K562 (cell line): ENCODE measurements around the gene LRRC25. TPM values are rescaled to one million over a fixed set of nuclear protein-coding genes. Genes with fewer than 3 reads are reported as not detected.

ENCODE experiments used
- CBX8 ChIP-seq: fragments of 200-600 bp; sonication (generic); IDR thresholded peaks from 2 replicates; pipeline ENCODE4 v1.6.1; 2012; ENCODE audit warnings: borderline replicate concordance, mixed run types, low read depth, mild to moderate bottlenecking, moderate library complexity, mixed read lengths, low read length, control low read depth, inconsistent platforms; ENCODE audit not compliant: poor library complexity, severe bottlenecking; ENCODE audit errors: extremely low read depth
- KDM5B ChIP-seq: fragments of 200-600 bp; sonication (generic); IDR thresholded peaks from 2 replicates; pipeline ENCODE4 v1.6.1; 2012; ENCODE audit warnings: low read depth, mild to moderate bottlenecking, moderate library complexity, low read length, control low read depth, inconsistent platforms; ENCODE audit not compliant: insufficient replicate concordance
- NFATC3 ChIP-seq: fragments of 450-650 bp; IDR thresholded peaks from 2 replicates; pipeline ENCODE4 v1.6.1; 2017; ENCODE audit warnings: mild to moderate bottlenecking
- NFXL1 ChIP-seq: fragments of 450-650 bp; formaldehyde crosslinking; IDR thresholded peaks from 2 replicates; pipeline ENCODE4 v1.4.0; 2021; ENCODE audit warnings: mild to moderate bottlenecking
- SMAD3 ChIP-seq: fragments of 450-650 bp; formaldehyde crosslinking; conservative IDR thresholded peaks from 2 replicates; pipeline ENCODE4 v1.4.0; 2020; ENCODE audit warnings: mild to moderate bottlenecking
- SP1 ChIP-seq: sonication (generic); formaldehyde crosslinking; IDR thresholded peaks from 2 replicates; pipeline ENCODE4 v1.8.1; 2022; ENCODE audit warnings: mild to moderate bottlenecking, missing genetic modification reagents
- ZNF140 ChIP-seq: fragments of 250-450 bp; sonication (Bioruptor Pico); IDR thresholded peaks from 2 replicates; pipeline ENCODE4 v1.8.0; 2021; ENCODE audit warnings: moderate library complexity, mild to moderate bottlenecking, inconsistent platforms
- ZNF354B ChIP-seq: fragments of 250-450 bp; sonication (Bioruptor Pico); IDR thresholded peaks from 2 replicates; pipeline ENCODE4 v1.4.0; 2020
- polyA plus RNA-seq, 8 experiments: library from polyadenylated mRNA; depleted of rRNA in 4 of 8; stranded (reverse) in 5 of 8; unstranded in 3 of 8; fragments of >200 nt; fragmentation: Nextera tagmentation in 2 of 8; fragmentation: Illumina TruSeq in 1 of 8; extraction: Ambion mirVana in 2 of 8; extraction: Trizol in 1 of 8; gene quantifications; 2 replicates each; pipeline versions ENCODE4 v1.2.1 to v1.2.3, GENCODE V29; 2011 to 2014; ENCODE audit warnings: inconsistent platforms in 1 of 8, missing spikeins in 1 of 8
- total RNA-seq, 7 experiments: library from RNA; depleted of rRNA in 6 of 7; stranded (reverse); fragments of >200 nt in 6 of 7; fragmentation: Illumina TruSeq in 2 of 7; extraction: Trizol in 2 of 7; gene quantifications; 2 replicates each; pipeline versions ENCODE4 v1.2.1 to v1.2.3, GENCODE V29; 2011 to 2021; ENCODE audit warnings: low replicate concordance in 1 of 7
- TF ChIP-seq, protein P1 (sequence below): sonication (generic); formaldehyde crosslinking; IDR thresholded peaks from 2 replicates; pipeline ENCODE4 v1.8.0; 2022; ENCODE audit warnings: missing genetic modification reagents, mild to moderate bottlenecking, borderline replicate concordance
- TF ChIP-seq, protein P2 (sequence below): sonication (generic); formaldehyde crosslinking; IDR thresholded peaks from 2 replicates; pipeline ENCODE4 v1.8.0; 2022; ENCODE audit warnings: mild to moderate bottlenecking, missing genetic modification reagents
- TF ChIP-seq, protein P3 (sequence below): fragments of 450-650 bp; IDR thresholded peaks from 2 replicates; pipeline ENCODE4 v1.6.1; 2016; ENCODE audit warnings: low read depth

The LRRC25 gene
- total and polyA plus RNA-seq, 9 of the 15 experiments (the other 6 are each of a cell fraction or from before 2014, with no cell fraction given) = 0.07 to 0.36 (median 0.10) TPM; not detected in 3

DNA sequence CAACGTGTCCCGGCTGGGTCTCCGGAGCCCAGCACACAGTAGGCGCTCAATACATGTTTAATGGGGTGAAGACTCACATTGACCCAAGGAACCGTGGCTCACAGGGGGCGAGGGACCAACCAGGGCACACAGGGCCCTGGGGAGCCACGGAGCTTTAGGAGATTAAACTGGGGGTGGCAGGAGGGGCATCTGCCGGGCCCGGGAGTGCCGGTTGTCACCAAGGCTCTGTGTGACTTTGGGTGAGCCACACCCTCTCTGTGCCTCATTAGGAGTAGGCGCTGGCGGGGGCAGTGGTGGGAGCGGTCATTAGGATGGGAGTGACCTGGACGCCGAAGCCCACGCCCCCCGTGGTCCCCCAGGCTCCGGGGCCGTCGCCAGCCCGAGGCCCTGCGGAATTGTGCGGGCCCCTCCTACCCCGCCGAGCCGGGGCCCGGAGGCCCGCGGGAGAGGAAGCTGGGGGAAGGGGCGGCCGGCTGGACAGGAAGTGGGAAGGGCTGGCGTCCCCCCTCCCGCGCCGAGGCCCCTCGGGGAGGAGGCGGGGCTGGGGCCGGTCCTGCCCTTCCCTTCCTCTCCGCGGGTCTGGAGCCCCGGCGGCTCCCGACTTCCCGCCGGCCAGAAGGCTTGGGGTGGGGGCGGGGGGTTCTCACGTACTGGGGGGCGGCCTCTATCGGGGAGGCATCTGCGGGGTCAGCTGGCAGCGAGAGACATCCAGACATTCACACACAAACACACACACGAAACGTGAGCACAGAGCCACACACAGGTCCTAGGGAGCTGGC lies 20.0 kb upstream of the LRRC25 start (continued):
- TF ChIP-seq, protein P1, sequence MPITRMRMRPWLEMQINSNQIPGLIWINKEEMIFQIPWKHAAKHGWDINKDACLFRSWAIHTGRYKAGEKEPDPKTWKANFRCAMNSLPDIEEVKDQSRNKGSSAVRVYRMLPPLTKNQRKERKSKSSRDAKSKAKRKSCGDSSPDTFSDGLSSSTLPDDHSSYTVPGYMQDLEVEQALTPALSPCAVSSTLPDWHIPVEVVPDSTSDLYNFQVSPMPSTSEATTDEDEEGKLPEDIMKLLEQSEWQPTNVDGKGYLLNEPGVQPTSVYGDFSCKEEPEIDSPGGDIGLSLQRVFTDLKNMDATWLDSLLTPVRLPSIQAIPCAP = no peak
- TF ChIP-seq, protein P2, sequence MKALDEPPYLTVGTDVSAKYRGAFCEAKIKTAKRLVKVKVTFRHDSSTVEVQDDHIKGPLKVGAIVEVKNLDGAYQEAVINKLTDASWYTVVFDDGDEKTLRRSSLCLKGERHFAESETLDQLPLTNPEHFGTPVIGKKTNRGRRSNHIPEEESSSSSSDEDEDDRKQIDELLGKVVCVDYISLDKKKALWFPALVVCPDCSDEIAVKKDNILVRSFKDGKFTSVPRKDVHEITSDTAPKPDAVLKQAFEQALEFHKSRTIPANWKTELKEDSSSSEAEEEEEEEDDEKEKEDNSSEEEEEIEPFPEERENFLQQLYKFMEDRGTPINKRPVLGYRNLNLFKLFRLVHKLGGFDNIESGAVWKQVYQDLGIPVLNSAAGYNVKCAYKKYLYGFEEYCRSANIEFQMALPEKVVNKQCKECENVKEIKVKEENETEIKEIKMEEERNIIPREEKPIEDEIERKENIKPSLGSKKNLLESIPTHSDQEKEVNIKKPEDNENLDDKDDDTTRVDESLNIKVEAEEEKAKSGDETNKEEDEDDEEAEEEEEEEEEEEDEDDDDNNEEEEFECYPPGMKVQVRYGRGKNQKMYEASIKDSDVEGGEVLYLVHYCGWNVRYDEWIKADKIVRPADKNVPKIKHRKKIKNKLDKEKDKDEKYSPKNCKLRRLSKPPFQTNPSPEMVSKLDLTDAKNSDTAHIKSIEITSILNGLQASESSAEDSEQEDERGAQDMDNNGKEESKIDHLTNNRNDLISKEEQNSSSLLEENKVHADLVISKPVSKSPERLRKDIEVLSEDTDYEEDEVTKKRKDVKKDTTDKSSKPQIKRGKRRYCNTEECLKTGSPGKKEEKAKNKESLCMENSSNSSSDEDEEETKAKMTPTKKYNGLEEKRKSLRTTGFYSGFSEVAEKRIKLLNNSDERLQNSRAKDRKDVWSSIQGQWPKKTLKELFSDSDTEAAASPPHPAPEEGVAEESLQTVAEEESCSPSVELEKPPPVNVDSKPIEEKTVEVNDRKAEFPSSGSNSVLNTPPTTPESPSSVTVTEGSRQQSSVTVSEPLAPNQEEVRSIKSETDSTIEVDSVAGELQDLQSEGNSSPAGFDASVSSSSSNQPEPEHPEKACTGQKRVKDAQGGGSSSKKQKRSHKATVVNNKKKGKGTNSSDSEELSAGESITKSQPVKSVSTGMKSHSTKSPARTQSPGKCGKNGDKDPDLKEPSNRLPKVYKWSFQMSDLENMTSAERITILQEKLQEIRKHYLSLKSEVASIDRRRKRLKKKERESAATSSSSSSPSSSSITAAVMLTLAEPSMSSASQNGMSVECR (CRISPR knock-in tag) = peak; percentile 65; the same call in 1 of the 2 replicates
- no peak for TF ChIP-seq NFATC3
- TF ChIP-seq SMAD3 (CRISPR knock-in tag) = peak; percentile 57; the same call in 1 of the 2 replicates
- TF ChIP-seq ZNF140 (CRISPR knock-in tag) = no peak
- TF ChIP-seq KDM5B = peak; percentile 55
- no peak for TF ChIP-seq NFXL1 (CRISPR knock-in tag)
- no peak for TF ChIP-seq ZNF354B
- TF ChIP-seq, protein P3, sequence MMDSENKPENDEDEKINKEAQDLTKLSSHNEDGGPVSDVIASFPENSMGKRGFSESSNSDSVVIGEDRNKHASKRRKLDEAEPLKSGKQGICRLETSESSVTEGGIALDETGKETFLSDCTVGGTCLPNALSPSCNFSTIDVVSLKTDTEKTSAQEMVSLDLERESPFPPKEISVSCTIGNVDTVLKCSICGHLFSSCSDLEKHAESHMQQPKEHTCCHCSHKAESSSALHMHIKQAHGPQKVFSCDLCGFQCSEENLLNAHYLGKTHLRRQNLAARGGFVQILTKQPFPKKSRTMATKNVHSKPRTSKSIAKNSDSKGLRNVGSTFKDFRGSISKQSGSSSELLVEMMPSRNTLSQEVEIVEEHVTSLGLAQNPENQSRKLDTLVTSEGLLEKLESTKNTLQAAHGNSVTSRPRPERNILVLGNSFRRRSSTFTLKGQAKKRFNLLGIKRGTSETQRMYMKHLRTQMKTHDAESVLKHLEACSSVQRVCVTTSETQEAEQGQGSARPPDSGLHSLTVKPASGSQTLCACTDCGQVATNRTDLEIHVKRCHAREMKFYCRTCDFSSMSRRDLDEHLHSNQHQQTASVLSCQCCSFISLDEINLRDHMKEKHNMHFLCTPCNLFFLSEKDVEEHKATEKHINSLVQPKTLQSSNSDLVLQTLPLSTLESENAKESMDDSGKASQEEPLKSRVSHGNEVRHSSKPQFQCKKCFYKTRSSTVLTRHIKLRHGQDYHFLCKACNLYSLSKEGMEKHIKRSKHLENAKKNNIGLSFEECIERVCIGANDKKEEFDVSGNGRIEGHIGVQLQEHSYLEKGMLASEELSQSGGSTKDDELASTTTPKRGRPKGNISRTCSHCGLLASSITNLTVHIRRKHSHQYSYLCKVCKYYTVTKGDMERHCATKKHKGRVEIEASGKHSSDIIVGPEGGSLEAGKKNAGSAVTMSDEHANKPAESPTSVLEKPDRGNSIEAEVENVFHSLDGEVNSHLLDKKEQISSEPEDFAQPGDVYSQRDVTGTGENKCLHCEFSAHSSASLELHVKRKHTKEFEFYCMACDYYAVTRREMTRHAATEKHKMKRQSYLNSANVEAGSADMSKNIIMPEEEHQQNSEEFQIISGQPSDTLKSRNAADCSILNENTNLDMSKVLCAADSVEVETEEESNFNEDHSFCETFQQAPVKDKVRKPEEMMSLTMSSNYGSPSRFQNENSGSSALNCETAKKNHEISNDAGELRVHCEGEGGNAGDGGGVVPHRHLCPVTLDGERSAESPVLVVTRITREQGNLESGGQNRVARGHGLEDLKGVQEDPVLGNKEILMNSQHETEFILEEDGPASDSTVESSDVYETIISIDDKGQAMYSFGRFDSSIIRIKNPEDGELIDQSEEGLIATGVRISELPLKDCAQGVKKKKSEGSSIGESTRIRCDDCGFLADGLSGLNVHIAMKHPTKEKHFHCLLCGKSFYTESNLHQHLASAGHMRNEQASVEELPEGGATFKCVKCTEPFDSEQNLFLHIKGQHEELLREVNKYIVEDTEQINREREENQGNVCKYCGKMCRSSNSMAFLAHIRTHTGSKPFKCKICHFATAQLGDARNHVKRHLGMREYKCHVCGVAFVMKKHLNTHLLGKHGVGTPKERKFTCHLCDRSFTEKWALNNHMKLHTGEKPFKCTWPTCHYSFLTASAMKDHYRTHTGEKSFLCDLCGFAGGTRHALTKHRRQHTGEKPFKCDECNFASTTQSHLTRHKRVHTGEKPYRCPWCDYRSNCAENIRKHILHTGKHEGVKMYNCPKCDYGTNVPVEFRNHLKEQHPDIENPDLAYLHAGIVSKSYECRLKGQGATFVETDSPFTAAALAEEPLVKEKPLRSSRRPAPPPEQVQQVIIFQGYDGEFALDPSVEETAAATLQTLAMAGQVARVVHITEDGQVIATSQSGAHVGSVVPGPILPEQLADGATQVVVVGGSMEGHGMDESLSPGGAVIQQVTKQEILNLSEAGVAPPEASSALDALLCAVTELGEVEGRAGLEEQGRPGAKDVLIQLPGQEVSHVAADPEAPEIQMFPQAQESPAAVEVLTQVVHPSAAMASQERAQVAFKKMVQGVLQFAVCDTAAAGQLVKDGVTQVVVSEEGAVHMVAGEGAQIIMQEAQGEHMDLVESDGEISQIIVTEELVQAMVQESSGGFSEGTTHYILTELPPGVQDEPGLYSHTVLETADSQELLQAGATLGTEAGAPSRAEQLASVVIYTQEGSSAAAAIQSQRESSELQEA = no peak
- TF ChIP-seq SP1 (CRISPR knock-in tag) = no peak; the same call in 1 of the 2 replicates
- no peak for TF ChIP-seq CBX8
